Stimulated activated CD8-positive, alpha-beta memory T cell treated with anti-CD3 and anti-CD28 coated beads, Interleukin-15, amount 100 ng/mL, for 48 hours (primary cell): Measurements from ENCODE around the gene VKORC1.
A peak's percentile ranks its signal among the peaks of the same experiment; 100 is the strongest.

Experiments used
- DNase-seq, 2 donors: peaks; one replicate each; pipeline ENCODE4 v3.0.0-alpha.2; 2020; ENCODE audit warnings: low read depth in 2 of 2

The VKORC1 gene

GRCh38 chr16:31083081-31083480 lies 11.5 kb downstream of the VKORC1 start:
- DNase-seq = no peak

GRCh38 chr16:31082368-31083045 lies 12.1 kb downstream of the VKORC1 start:
- no peak for DNase-seq

- DNase-seq = no peak
Measured at GRCh38 chr16:31081428-31082351, 12.9 kb downstream of the VKORC1 start.

GRCh38 chr16:31080756-31081419 lies 13.7 kb downstream of the VKORC1 start:
- DNase-seq = no peak

GRCh38 chr16:31080035-31080629 lies 14.5 kb downstream of the VKORC1 start:
- DNase-seq = no peak

GRCh38 chr16:31079342-31079944 lies 15.2 kb downstream of the VKORC1 start:
- no peak for DNase-seq

GRCh38 chr16:31078597-31079341 lies 15.8 kb downstream of the VKORC1 start:
- no peak for DNase-seq

GRCh38 chr16:31077592-31078396 lies 16.8 kb downstream of the VKORC1 start:
- no peak for DNase-seq

GRCh38 chr16:31077024-31077423 lies 17.6 kb downstream of the VKORC1 start:
- DNase-seq = no peak

GRCh38 chr16:31076319-31076718 lies 18.3 kb downstream of the VKORC1 start:
- DNase-seq = no peak

GRCh38 chr16:31074814-31075183 lies 19.8 kb downstream of the VKORC1 start:
- no peak for DNase-seq

GRCh38 chr16:31073970-31074813 lies 20.4 kb downstream of the VKORC1 start, which contains the start of the genes ZNF646 and ZNF668:
Gene ZNF646 (plus strand): TSS chr16:31074422. CDS start chr16:31076325, 1,903 bp downstream.
Gene ZNF668 (minus strand): TSS chr16:31074240. CDS start chr16:31064459, 9,781 bp downstream.
- peak; percentile 97 to 98 for DNase-seq

GRCh38 chr16:31073142-31073969 lies 21.2 kb downstream of the VKORC1 start:
- peak; percentile 79 to 84 for DNase-seq

GRCh38 chr16:31072540-31073141 lies 22.0 kb downstream of the VKORC1 start:
- DNase-seq = no peak

GRCh38 chr16:31071861-31072260 lies 22.7 kb downstream of the VKORC1 start:
- DNase-seq = no peak

- no peak for DNase-seq
Measured at GRCh38 chr16:31067342-31067741, 27.3 kb downstream of the VKORC1 start.

GRCh38 chr16:31064882-31065461 lies 29.6 kb downstream of the VKORC1 start:
- DNase-seq = no peak
